KBM-7 (cell line): Measurements from ENCODE around the gene MGAT5.

Source experiments
- DNase-seq: peaks from one replicate; pipeline ENCODE4 v3.0.0-alpha.2; 2015
- in situ Hi-C: fragments of 300-500 bp; cut with MboI; formaldehyde crosslinking; loops from 2 replicates; pipeline ENCODE4 v1.14.3; 2020; ENCODE audit warnings: low sequenced_read_pairs, low pct_unique_long_range_greater_than_20kb, mixed read lengths

The MGAT5 gene

GRCh38 chr2:134399096-134399495 lies 145.2 kb downstream of the MGAT5 start:
- in situ Hi-C loops: no loop called here
- DNase-seq: peak; percentile 16

- in situ Hi-C loops: loop anchor here (25.0 kb wide), 1 partner anchor 164 kb away; no protein-coding TSS in a partner anchor
- DNase-seq: no peak
Measured at GRCh38 chr2:134401081-134401497, 147.2 kb downstream of the MGAT5 start.

GRCh38 chr2:134401789-134402188 lies 147.9 kb downstream of the MGAT5 start:
- in situ Hi-C loops: loop anchor here (25.0 kb wide), 1 partner anchor 164 kb away; no protein-coding TSS in a partner anchor
- no peak for DNase-seq

GRCh38 chr2:134402410-134402809 lies 148.5 kb downstream of the MGAT5 start:
- in situ Hi-C loops: loop anchor here (25.0 kb wide), 1 partner anchor 165 kb away; no protein-coding TSS in a partner anchor

GRCh38 chr2:134405611-134406081 lies 151.8 kb downstream of the MGAT5 start:
- no peak for DNase-seq
- in situ Hi-C loops: loop anchor here (25.0 kb wide), 1 partner anchor 168 kb away; no protein-coding TSS in a partner anchor

More at GRCh38 chr2:134402410-134402809, 148.5 kb downstream of the MGAT5 start:
- no peak for DNase-seq

- in situ Hi-C loops: loop anchor here (25.0 kb wide), 1 partner anchor 169 kb away; no protein-coding TSS in a partner anchor
- DNase-seq: no peak
Measured at GRCh38 chr2:134406311-134406710, 152.4 kb downstream of the MGAT5 start.

GRCh38 chr2:134406736-134407135 lies 152.9 kb downstream of the MGAT5 start:
- in situ Hi-C loops: loop anchor here (25.0 kb wide), 1 partner anchor 169 kb away; no protein-coding TSS in a partner anchor

GRCh38 chr2:134407154-134407890 lies 153.4 kb downstream of the MGAT5 start:
- DNase-seq: no peak
- in situ Hi-C loops: loop anchor here (25.0 kb wide), 1 partner anchor 170 kb away; no protein-coding TSS in a partner anchor

More at GRCh38 chr2:134406736-134407135, 152.9 kb downstream of the MGAT5 start:
- DNase-seq: no peak

GRCh38 chr2:134408386-134408785 lies 154.5 kb downstream of the MGAT5 start:
- in situ Hi-C loops: loop anchor here (25.0 kb wide), 1 partner anchor 171 kb away; no protein-coding TSS in a partner anchor
- no peak for DNase-seq

- DNase-seq: no peak
- in situ Hi-C loops: loop anchor here (25.0 kb wide), 1 partner anchor 171 kb away; no protein-coding TSS in a partner anchor
Measured at GRCh38 chr2:134408791-134409190, 154.9 kb downstream of the MGAT5 start.

- DNase-seq: no peak
- in situ Hi-C loops: loop anchor here (25.0 kb wide), 1 partner anchor 173 kb away; no protein-coding TSS in a partner anchor
Measured at GRCh38 chr2:134410006-134410405, 156.1 kb downstream of the MGAT5 start.

GRCh38 chr2:134410831-134411231 lies 157.0 kb downstream of the MGAT5 start:
- in situ Hi-C loops: loop anchor here (25.0 kb wide), 1 partner anchor 174 kb away; no protein-coding TSS in a partner anchor
- DNase-seq: no peak

- in situ Hi-C loops: loop anchor here (25.0 kb wide), 1 partner anchor 174 kb away; no protein-coding TSS in a partner anchor
- no peak for DNase-seq
Measured at GRCh38 chr2:134411279-134411827, 157.5 kb downstream of the MGAT5 start.

- in situ Hi-C loops: loop anchor here (25.0 kb wide), 1 partner anchor 175 kb away; no protein-coding TSS in a partner anchor
- peak; percentile 81 for DNase-seq
Measured at GRCh38 chr2:134411828-134412638, 158.2 kb downstream of the MGAT5 start.

- DNase-seq: no peak
- in situ Hi-C loops: loop anchor here (25.0 kb wide), 1 partner anchor 175 kb away; no protein-coding TSS in a partner anchor
Measured at GRCh38 chr2:134412639-134412999, 158.7 kb downstream of the MGAT5 start.

GRCh38 chr2:134413430-134413829 lies 159.6 kb downstream of the MGAT5 start:
- in situ Hi-C loops: loop anchor here (25.0 kb wide), 1 partner anchor 176 kb away; no protein-coding TSS in a partner anchor

GRCh38 chr2:134413912-134414311 lies 160.0 kb downstream of the MGAT5 start:
- in situ Hi-C loops: loop anchor here (25.0 kb wide), 1 partner anchor 177 kb away; no protein-coding TSS in a partner anchor
- no peak for DNase-seq

More at GRCh38 chr2:134413430-134413829, 159.6 kb downstream of the MGAT5 start:
- no peak for DNase-seq

- DNase-seq: no peak
- in situ Hi-C loops: loop anchor here (25.0 kb wide), 1 partner anchor 179 kb away; no protein-coding TSS in a partner anchor
Measured at GRCh38 chr2:134416018-134416417, 162.1 kb downstream of the MGAT5 start.
